ENCODE measurements around the gene USP4.

DNA sequence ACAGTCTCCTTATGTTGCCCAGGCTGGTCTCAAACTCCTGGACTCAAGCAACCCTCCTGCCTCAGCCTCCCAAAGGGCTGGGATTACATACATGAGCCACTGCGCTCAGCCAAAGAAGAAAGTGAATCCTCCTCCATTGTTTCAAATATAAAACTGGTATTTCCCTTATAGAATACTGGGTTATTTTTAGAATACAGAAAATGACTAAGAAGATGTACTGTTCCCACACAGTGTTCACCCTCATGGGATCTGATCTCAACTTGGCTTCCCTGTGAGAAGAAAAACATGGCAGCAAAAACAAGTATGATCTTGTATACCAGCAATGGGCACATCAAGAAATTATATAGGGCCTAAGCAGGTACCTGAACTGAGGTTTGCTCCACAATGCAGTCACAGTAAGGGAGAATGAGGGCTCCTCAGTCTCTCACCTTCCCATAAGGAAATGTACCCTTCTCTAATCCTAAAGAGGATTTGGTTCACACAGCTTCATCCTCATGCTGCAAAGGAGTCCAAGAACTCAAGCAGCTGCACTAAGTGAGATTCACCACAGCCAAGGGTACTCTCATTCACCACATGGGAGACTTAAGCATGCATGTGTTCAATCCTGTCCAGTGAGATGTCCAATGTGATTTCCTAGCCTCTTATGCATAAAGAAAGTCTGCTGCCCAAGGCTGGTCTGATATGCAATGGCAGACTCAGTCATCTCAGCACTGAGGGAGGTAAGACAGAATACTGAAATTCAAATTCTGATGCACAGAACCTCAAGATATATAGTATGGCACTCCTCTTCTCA lies 25.8 kb downstream of the USP4 start:
- no peak for TF ChIP-seq POLR2A (IDR thresholded peaks at IDR 0.05)
- TF ChIP-seq, protein P1, sequence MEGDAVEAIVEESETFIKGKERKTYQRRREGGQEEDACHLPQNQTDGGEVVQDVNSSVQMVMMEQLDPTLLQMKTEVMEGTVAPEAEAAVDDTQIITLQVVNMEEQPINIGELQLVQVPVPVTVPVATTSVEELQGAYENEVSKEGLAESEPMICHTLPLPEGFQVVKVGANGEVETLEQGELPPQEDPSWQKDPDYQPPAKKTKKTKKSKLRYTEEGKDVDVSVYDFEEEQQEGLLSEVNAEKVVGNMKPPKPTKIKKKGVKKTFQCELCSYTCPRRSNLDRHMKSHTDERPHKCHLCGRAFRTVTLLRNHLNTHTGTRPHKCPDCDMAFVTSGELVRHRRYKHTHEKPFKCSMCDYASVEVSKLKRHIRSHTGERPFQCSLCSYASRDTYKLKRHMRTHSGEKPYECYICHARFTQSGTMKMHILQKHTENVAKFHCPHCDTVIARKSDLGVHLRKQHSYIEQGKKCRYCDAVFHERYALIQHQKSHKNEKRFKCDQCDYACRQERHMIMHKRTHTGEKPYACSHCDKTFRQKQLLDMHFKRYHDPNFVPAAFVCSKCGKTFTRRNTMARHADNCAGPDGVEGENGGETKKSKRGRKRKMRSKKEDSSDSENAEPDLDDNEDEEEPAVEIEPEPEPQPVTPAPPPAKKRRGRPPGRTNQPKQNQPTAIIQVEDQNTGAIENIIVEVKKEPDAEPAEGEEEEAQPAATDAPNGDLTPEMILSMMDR (IDR thresholded peaks at IDR 0.05): no peak
